Activated CD4-positive, alpha-beta T cell treated with anti-CD3 and anti-CD28 coated beads, Interleukin-2, Interleukin-4, amounts not matched to agents 100 ng/mL and 50 ng/mL, durations not matched to agents 16 hours and 8 hours (primary cell): Measurements from ENCODE around the gene FYN.

Source experiments
- DNase-seq: peaks from one replicate; pipeline ENCODE4 v3.0.0-alpha.2; 2020; ENCODE audit warnings: low spot score

Gene FYN

DNA sequence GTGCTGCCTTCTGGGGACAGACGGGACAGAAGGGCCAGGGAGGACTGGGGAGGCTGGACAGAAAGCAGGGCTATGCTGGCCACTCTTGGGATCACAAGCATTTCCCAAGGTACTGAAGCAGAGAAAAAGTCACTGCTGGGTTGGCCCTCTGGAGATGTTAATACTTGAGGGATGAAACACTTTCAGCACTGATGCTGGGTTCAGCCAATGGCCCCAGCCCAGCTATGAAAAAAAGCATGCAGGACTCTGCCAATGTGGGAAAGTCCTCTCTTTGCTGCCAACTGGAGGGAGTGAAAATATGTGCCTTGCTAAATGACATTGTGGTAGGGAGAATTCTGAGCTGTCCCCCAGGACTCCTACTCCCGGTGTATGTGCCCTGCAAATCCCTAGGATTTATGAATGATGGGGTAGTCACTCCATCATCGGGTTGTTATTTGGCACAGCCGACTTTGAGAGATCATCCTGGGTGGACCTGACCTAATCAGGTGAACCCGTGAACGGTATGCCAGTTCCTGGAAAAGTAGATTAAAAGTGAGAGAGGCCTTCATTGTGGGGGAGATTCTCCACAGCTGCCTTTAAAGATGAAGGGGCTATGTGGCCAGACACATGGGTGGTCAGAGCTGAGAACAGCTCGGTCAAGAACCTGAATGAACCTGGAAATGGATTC, 147.7 kb downstream of the FYN start:
- DNase-seq: no peak

DNA sequence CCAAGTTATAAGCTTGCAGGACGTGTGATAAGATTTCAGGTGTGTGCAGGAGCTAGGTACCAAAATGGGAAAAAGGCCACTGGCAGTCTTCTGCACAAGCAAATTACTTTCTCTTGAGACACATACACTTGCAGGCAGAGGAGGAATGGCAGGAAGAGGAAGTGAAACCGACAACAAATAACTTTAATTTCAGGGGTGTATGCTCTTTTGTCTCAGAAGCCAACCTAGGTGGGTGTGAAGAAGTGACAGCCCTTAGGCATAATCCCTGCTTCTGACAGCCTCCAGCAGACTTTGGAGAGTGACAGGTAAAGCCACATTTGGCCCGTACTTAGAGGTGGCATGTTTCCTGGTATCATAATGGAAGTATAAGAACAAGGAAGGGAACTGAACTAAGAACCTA, 148.7 kb downstream of the FYN start:
- DNase-seq: peak; percentile 41

DNA sequence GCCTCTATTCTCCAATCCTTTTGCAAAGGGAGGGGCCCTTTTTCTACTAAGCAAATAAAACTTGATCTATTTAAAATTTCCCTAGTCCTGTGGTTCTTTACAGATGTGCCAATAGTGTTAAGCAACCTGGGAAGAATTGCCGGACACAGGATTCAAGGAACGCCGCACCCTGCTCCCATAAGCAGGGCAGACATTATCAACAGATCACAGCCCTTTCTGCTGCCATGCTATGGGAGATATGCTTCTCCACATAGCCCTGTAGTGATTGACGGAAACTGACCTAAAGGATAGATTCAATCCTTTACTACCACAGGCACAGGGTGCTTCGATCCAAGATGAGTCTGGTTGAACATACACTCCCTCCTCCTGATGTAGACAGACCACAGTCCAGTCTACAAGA, 149.2 kb downstream of the FYN start:
- DNase-seq: no peak

DNA sequence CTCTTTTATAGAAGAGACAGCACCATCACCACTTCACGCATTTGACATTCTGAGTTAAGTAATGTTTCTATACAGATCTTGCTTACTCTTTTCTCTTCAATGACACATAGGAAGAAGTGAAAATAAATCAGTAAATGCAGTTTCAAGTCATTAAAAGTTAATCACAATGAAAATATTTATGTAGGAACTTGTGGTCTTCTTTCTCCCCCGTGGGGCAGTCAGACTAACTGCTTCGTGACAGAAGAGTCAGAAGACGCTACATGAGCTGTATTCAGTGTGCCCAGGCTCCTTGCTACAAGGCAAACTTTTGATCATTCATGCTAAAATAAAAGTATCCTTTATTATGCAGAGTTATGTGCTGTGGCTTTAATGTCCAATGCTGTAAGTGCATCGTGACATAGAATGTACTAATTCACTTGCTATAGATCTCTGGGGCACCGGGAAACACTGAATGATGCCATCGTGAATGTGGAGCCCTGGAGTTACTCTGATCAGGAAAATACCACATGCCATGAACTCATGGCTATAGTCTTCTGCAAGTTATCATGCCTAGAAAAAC, 149.8 kb downstream of the FYN start:
- no peak for DNase-seq

DNA sequence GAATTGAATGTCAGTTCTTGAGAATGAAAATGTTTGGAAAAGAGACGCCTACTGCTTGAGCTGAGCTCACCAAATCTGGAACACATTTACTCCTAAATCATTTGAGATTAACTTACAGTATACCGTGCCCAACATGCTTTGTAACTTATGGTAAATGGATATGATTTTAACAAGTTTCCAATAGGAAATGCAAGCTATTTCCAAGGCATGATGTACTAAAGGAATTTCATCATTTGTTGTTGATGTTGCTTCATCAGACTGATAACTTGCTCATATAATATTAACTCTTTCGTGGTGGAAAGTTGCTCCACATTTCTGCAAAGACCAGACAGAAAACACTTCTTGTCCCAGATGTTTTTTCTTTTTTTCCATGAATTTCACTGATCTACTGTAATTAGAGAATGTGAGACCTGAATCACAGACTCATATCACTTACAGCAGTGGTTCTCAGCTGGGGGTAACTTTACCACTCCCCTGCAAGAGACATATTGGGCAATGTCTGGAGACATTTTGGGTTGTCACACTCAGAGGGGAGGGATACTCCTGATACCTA, 151.0 kb downstream of the FYN start:
- DNase-seq: no peak

DNA sequence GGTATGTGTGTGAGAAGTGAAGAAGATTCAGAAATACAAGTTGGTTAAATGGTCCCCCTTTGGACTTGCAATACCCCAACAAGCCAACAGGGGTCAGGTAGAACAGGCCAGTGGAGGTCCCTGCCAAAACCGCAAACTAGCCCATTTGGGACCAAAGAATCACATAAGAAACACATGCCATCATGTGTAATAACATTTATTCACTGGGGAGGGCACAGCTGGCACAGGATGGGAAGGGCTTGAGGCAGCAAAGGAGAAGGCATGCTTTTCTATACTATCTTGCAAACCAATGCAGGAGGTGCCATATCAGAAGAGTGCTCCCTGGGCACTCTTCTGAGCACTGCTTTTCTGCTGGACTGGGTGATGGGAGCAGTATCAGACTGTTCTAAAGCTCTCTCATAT, 151.5 kb downstream of the FYN start:
- DNase-seq: peak; percentile 43

DNA sequence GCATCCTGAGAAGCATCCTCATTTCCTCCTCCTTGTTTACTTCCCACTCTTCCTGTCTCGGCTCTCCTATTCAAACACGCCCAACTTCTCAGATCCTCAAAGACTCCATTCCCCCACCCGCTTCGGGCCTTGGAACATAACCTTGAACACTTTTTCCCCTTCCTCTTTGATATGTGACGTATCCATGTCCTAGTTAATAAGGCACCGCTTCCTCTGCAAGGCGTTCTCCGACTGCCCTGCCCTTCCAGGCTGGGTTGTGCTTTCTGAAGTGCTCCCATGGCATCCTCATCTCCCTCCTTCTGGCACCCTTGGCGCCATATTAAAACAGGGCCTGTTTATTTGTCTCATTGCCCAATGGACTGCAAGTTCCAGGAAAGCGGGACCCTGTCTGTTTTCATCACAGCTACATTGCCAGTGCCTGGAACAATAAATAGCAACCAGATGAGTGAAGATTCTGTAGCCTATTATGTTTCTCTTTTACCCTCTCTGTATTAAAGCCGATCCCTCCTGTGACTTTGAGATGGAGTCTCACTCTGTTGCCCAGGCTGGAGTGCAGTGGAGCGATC, 152.2 kb downstream of the FYN start:
- no peak for DNase-seq

DNA sequence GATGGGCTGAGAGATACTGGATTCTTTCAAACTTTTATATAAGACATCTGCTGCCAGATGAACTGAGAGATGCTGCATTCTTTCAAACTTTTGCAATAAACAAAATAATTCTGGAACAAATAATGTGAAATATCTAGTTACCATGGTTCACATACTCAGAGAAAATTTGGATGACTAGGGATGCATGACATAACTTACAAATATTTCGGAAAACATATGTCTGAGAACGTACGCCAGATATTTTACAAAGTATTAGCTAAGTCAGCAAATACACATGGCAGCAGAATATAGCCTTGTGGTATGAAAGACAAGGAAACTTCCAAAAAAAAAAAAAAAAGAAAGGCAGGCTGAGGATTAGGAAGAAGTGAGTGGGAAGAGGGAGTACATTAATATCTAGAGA, 154.3 kb downstream of the FYN start:
- no peak for DNase-seq

DNA sequence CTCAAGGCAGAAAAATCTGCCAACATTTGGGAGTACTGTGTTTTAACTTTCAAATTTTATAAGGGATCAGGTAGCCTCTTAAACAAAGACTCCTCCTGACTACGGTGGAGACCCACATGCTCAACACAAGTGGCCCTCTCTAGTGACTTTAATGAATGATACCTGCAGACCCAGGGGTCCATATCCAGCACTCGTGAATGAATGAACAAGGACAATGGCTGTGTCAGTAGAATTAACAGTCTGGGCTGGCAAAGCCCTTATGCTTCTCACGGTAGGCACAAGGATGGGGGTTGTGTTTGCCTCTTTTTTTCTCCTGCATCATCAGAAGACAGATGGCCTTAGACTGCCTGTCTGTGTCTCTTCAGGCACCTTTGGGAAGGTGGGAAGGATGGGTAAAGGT, 154.9 kb downstream of the FYN start:
- DNase-seq: no peak

DNA sequence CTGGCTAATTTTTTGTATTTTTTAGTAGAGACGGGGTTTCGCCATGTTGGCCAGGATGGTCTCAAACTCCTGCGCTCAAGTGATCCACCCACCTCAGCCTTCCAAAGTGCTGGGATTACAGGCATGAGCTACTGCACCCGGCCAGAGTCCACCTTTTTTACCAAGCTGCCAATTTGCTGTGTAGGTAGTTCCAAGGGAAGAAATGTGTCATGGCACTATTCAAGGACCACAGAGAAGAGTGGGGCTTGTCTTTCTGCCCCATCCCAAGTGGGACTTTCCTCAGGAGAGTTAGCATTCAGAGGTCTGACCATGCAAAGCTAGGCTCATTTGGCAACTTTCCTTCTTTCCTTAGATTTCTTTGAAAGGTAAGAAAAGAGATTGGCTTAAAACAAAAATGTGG, 155.6 kb downstream of the FYN start:
- no peak for DNase-seq

DNA sequence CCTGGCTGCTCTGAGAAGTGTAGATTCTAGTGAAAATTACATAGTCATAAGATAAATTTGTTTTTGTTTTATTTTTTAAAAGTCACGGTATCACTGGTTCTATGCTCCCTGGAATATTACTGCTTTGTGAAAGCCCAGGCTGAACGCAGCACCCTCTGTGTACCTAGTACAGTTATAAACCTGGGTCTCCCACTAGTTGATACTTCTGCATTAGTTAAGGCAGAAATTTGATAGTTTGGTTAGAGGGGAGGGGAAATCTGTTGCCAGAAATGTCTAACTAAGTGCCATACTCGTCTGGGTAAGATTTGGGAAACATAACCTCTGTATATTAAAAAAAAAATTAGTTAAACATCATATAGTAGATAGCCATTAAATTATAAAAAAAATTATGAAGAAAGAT, 156.9 kb downstream of the FYN start:
- DNase-seq: no peak

DNA sequence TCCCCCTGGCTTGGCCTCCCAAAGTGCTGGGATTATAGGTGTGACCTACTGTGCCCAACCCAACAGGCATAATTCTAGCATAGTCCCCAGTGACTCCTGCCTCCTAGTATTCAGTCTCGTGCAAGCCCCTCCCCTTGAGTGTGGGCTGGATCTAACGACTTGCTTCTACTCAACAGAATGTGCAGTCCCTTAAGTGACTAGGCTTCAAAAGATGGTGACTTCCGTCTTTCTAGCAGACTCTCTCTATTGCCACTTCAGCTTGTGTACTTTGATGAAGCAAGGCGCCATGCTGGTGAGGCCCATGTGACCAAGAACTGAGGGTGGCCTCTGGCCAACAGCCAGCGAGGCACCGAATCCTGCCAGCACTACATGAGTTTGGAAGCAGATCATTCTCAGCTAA, 157.9 kb downstream of the FYN start:
- peak; percentile 33 for DNase-seq

DNA sequence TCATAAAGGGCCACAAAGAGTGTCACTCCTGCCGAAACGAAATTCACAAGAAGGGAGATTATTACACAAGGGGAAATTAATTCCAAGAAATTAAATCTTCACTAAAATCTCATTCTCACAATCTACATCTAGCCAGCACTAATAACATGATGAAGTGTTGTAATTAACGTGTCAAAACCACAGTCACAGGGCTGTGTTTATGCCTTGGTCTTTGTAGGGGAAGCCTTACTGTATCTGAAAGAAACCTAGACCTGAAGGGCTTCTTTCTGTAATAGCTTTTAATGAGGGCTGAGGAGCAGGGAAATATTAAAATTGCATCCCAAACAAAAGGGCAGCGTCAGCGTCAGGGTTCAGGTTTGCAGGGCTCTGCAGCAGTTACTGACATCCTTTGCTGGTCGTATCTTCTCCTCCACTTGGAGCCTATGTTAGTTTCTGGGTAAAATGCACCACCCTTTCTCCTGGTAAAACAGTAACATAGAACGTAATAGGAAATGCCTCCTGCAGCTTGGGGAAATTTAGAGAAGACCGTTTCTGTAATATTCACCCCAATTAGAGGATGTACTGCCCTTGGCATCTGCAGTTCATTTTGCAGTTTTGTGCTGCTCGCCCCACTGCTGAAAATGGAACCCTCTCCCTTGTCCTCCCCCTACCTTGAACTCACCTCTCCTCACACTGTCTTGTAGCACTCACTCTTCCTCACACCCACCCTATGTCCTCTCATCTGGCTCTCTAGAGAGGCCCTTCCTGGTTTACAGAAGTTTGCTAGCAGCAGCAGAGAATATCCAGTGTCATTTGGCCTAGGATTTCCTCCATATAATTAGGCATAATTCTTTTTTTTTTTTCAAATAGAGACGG, 158.6 kb downstream of the FYN start:
- DNase-seq: peak; percentile 35

DNA sequence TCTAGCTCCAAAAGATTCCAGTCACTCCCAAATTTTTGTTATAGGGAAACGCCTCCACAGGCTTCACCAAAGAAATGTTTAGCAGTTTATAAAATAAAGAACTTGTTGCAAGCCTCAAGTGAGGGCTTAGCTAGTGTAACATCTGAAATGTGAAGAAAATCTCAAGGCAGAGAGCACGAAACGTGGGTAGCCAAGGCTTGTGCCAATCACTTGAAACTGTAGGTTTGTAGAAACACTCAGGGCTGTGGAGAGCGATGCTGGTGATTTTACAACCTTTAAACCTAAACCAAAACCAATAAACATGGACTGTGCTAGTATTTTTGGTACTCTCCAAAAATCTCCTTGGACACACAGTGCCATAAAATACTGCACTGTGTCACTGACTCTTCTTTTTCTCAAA, 159.4 kb downstream of the FYN start:
- no peak for DNase-seq

DNA sequence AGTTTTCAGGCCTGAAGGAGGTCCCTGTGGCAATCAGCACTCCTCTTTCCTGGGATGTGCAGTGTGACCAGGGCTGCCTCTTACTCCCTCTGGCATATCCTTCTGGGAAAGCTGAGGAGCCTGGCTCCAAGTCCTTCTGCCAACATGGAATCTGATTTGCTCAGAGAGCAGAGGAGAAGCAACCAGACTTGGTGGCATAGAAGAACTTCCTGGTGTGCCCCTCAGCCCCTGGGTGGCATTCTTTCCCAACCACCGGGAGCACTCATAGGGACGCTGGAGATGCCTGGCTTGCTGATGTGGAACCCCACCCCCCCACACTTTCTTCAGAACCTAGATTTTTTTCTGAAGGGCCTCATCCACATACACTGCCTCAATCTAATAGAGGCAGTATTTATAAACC, 160.0 kb downstream of the FYN start:
- DNase-seq: no peak

DNA sequence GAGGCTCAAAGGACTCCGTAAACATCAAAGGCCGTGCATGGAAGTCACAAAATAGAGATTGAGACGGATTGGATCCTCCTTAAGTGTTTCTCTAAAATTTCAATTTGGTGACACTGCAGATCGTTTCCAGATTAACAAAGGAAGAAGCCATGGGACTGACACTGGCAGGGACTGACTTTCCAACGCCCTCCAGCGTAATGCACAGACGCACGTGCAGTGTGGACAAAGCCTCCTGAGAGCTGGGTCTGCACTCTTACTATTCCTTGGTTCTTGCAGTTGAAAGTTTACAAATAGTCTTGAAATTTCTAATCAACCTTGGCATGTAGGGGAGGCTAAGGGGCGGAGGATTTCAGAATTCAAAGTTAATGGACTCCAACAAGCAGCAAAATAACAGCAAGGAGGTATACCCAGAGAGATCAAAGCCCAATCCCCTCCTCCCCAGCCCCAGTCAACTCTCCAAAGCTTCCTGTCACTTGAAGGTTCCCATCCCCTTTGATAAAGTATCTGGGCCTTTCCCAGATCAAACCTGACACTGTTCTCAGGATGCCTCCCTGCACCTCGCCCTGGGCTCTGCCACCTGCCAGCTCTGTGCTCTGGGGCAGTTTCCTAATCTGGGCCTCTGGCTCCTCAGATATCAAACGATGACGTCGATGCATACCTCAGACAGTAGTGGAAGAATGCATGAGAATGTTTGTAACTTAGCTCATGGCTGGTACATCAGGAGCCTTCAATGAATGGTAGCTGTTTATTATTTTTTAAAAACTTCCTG, 161.1 kb downstream of the FYN start:
- DNase-seq: no peak

DNA sequence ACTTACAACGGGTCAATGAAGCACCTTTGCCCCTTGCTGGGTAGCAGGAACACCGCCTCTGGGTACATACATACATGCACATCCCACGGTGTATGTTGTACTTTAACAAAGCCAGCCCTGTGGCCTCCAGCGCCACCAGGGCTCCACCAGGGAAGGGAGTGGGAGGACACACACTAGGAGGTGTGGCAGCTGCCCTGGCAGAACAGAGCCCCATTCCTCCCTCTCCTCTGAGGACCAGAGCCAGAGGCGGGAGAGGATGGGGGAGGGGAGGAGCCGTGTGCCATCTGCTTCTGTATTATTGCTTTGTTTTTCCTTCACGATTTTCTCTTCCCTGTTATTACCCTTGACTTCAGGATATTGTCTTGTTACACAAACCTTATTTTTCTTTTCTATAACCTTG, 161.8 kb downstream of the FYN start:
- DNase-seq: no peak

DNA sequence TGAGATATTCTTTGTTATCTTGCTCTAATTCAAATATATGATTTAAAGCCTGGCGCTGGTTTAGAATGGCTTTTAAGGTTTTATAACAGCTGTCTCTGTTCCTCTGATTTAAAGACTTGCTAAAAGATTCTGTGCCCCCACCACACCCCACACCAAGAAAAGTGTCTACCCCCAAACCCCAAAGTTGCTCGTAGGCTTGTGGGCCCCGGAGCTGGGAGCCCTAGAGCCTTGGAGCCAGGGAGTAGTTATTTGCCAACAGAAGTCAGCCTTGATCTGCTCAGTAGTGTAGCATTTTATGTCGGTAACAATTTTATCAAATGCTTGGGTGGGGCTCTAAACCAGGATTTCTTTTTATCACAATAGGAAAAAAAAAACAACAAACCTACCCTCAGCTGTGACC, 162.3 kb downstream of the FYN start:
- DNase-seq: no peak

DNA sequence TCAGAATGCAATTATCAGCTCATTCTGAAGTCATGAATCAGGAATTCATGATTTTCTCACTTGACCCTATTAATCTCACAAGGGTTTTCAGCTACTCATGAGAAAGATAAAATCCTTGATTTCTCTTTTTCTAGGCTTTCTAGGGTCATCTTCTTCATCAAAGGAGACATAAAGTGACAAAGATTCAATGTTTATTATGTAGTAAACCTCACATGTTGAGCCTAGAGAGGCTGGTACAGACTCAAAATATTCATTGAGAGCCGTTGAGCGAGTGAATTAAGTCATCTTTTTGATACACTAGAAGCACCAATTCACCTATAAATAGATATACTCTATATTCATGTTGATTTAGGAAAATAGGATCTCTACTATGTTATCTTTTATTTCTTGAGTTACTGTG, 162.8 kb downstream of the FYN start:
- DNase-seq: no peak

DNA sequence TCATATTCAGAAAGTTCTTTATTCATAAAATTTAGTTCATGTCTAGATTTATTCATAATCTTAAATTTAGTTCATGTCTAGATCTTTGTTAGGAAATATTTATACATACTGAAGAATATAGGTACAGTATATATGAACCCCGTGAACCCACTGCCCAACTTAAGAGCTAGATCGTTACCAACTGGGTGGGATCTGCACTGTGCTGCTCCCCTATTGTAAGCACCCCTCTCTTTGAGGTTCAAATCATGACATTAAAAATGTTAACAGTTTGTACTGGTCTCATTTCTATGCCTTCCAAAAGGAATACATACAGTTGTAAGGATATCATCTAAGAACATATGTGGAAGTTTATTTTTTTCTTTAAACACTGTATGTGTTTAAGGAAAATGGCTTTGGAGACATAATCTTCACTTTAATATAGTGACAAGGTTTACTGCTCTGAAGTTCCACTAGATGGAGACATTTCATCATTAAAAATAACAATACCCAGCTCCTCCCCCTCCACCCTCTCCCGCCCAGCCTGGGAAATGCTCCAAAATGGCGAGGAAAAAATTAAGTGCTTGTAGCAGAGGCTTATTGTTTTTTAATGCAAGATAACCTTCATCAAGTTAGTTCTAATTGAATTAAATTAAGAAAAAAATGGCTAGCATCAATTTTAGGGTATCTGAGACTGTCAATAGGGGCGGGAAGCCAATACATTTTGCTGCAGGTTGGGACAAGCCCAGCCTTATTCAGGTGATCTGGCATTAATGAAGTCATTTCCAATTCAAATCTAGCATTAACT, 163.4 kb downstream of the FYN start:
- peak; percentile 74 for DNase-seq

DNA sequence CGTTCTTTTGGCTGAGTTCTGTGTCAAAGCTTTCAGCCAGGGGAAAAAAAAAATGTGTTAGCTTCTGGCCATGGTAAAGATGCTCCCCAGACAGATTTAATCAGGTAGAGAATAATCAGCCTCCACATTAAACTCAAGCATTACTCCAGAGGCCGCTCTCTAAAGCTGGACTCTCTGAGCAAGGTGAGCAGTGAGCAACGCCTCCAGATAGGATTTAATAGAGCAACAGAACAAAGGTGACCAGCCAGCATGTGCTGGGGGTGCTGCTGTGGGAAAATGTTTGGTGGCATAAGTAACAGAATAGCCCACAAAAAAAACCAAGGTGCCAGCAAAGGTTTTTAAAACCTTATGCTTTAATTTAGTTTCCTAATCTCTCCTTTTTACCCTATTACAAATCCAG, 164.1 kb downstream of the FYN start:
- DNase-seq: no peak
